ENCODE data around the gene ZNF385A.

The ZNF385A gene

DNA sequence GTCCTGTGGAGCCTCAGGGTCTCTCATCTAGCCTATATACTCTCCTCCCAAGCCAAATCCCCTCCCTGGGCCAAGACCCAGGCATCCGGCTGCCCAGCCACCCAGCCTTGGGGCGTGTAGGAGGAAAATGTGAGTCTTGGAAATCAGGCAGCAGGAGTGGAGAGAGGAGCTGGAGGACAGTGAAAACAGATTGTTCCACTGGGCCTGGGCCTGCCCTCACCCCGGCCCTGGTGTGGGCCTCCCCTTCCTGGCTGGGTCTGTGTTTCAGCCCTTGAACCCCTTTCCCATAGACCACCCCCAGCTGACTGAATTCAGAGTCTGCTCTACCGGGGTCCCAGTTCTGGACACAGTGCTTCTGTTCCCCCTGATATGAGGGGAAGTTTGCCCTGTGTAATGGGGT is 27.8 kb upstream of the ZNF385A start:
- TF ChIP-seq EGR1 (IDR thresholded peaks at IDR 0.05) (no peak), YY1 (IDR thresholded peaks at IDR 0.05; ENCODE audit: low read depth) (no peak)

DNA sequence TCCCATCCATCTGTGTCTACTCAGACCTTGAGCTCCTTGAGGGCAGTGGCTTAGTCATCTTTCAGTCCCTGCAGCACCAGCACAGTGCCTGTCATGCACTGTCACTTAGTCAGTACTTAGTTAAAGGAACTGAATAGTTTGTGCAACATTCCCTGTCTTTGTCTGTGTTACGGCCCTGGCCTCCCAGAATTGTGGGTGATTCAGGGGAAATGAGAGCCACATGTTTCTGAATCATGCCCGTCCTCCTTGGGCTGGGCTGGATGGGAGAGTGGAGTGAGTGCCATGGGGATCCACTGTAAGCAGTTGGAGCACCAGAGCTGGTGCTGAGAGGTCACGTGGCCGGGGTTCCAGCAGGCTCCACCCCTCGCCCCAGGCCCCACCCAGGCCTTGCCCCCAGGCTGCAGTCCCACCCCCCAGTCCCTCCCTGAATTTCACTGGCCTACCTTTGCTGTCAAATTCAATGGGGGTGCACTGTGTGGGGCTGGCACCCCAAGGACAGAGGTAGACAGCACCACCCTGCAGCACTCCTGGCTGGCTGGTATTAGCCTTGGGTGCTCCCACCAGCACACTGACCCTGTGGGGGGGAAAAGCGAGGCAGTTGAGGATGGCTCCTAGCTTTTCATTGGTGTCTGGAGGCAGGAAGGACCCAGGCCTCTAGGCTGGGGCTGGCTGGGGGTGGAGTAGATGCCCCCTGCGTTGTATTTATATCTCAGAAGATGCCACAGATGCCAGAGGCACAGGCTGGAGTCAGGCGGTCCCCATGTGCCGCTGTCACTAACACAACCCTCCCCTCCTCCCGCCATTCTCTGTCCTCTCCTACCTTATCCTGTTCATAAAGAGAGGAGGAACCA is 27.1 kb upstream of the ZNF385A start:
- TF ChIP-seq TCF12 (IDR thresholded peaks at IDR 0.05; ENCODE audit: low read depth), result no peak
- TF ChIP-seq, protein P1, sequence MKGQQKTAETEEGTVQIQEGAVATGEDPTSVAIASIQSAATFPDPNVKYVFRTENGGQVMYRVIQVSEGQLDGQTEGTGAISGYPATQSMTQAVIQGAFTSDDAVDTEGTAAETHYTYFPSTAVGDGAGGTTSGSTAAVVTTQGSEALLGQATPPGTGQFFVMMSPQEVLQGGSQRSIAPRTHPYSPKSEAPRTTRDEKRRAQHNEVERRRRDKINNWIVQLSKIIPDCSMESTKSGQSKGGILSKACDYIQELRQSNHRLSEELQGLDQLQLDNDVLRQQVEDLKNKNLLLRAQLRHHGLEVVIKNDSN (IDR thresholded peaks at IDR 0.05), result peak; percentile 90

DNA sequence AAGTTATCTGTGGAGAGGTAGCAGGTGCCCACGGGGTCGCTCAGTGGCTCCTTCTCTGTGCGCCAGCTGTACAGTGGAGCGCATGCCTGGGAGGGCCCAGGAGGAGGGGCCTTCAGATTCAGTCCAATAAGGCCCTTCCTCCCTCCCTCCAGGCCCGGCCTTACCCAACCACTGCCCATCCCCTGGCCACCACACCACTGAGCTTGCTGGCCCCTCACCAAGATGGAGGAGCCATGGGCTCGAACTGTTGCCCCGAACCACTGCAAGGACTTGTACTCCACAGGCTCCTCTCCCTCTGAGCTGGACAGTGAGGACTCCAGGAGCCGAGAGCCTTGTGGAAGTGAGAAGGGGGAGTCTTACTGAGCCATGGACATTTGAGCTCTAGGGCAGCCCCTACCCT is 24.7 kb upstream of the ZNF385A start:
- TF ChIP-seq CREB1 (IDR thresholded peaks at IDR 0.05; ENCODE audit: low read depth) (no peak), TCF12 (IDR thresholded peaks at IDR 0.05; ENCODE audit: low read depth) (no peak), TAF1 (IDR thresholded peaks at IDR 0.05; ENCODE audit: low read depth) (no peak), RAD21 (IDR thresholded peaks at IDR 0.05; ENCODE audit: low read depth) (no peak), TEAD4 (IDR thresholded peaks at IDR 0.05) (no peak), NFIC (IDR thresholded peaks at IDR 0.05) (no peak), FOXM1 (IDR thresholded peaks at IDR 0.05; ENCODE audit: borderline replicate concordance, low read depth) (no peak), YY1 (IDR thresholded peaks at IDR 0.05; ENCODE audit: low read depth) (no peak), ZBTB7A (IDR thresholded peaks at IDR 0.05; ENCODE audit: low read depth) (no peak), EP300 (IDR thresholded peaks at IDR 0.05; ENCODE audit: borderline replicate concordance) (no peak), EGR1 (IDR thresholded peaks at IDR 0.05) (no peak)
- TF ChIP-seq, protein P2, sequence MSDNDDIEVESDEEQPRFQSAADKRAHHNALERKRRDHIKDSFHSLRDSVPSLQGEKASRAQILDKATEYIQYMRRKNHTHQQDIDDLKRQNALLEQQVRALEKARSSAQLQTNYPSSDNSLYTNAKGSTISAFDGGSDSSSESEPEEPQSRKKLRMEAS (IDR thresholded peaks at IDR 0.05), result no peak
- TF ChIP-seq, protein P3, sequence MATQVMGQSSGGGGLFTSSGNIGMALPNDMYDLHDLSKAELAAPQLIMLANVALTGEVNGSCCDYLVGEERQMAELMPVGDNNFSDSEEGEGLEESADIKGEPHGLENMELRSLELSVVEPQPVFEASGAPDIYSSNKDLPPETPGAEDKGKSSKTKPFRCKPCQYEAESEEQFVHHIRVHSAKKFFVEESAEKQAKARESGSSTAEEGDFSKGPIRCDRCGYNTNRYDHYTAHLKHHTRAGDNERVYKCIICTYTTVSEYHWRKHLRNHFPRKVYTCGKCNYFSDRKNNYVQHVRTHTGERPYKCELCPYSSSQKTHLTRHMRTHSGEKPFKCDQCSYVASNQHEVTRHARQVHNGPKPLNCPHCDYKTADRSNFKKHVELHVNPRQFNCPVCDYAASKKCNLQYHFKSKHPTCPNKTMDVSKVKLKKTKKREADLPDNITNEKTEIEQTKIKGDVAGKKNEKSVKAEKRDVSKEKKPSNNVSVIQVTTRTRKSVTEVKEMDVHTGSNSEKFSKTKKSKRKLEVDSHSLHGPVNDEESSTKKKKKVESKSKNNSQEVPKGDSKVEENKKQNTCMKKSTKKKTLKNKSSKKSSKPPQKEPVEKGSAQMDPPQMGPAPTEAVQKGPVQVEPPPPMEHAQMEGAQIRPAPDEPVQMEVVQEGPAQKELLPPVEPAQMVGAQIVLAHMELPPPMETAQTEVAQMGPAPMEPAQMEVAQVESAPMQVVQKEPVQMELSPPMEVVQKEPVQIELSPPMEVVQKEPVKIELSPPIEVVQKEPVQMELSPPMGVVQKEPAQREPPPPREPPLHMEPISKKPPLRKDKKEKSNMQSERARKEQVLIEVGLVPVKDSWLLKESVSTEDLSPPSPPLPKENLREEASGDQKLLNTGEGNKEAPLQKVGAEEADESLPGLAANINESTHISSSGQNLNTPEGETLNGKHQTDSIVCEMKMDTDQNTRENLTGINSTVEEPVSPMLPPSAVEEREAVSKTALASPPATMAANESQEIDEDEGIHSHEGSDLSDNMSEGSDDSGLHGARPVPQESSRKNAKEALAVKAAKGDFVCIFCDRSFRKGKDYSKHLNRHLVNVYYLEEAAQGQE (IDR thresholded peaks at IDR 0.05; ENCODE audit: low read depth), result no peak
- TF ChIP-seq, protein P1 (IDR thresholded peaks at IDR 0.05), result no peak

DNA sequence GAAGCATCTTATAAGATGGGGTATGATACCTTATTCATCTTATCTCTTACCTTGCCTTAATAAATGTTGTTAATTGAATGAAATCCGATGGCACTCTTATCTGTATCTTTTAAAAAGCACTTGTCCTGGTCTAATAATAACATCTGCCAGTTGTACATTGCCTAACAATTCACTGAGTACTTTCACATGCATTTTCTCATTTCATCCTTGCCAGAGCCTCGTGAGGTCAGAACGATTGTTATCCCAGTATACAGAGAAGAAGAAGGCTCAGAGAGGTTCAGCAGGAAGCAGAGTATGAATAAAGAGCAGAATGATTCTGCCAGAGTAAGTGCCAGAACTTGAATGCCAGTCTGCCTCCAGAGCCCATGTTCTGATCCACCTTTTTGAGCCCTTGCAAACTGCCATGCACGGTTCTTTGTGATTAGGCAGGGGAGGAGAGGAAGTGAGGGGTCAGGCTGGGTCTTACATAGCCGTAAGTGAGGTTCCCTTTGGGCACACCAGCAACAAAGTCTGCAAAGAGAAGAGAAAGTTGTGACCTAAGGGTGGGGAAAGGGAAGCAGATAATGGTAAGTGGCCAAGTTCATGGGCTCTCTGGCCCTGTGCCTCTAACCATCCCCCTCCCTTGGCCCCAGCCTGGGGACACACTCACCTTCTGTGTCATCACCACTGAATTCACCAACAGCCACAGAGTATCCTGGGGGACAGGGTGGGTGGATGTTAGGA is 22.8 kb upstream of the ZNF385A start:
- TF ChIP-seq TAF1 (IDR thresholded peaks at IDR 0.05; ENCODE audit: low read depth) (no peak), RAD21 (IDR thresholded peaks at IDR 0.05; ENCODE audit: low read depth) (no peak)
- TF ChIP-seq, protein P2 (IDR thresholded peaks at IDR 0.05), result no peak
- TF ChIP-seq, protein P1 (IDR thresholded peaks at IDR 0.05), result no peak

DNA sequence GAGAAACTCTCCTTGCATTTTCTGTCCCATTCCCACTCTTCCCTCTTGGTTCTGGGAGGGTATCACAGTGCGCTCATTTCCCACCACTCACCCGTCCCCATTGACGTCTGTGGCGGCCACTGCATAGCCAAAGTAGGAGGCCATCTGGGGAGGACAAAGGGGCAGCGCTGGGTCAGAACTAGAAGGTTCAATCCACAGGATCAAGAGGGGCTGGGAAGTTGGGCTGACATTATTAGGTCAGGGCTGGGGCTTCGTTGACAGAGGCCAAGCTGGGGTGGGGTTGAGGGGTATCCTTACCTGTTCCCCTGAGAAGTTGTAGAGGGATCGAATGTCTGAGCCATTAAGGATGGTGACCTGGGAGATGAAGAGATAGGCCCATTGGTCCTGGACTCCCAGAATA is 21.0 kb upstream of the ZNF385A start:
- TF ChIP-seq, protein P2 (IDR thresholded peaks at IDR 0.05), result no peak
- TF ChIP-seq TEAD4 (IDR thresholded peaks at IDR 0.05), result no peak
- no peak for TF ChIP-seq FOXM1 (IDR thresholded peaks at IDR 0.05; ENCODE audit: borderline replicate concordance, low read depth)
- TF ChIP-seq EGR1 (IDR thresholded peaks at IDR 0.05), result no peak
- no peak for TF ChIP-seq RAD21 (IDR thresholded peaks at IDR 0.05; ENCODE audit: low read depth)
- no peak for TF ChIP-seq EP300 (IDR thresholded peaks at IDR 0.05; ENCODE audit: borderline replicate concordance)

DNA sequence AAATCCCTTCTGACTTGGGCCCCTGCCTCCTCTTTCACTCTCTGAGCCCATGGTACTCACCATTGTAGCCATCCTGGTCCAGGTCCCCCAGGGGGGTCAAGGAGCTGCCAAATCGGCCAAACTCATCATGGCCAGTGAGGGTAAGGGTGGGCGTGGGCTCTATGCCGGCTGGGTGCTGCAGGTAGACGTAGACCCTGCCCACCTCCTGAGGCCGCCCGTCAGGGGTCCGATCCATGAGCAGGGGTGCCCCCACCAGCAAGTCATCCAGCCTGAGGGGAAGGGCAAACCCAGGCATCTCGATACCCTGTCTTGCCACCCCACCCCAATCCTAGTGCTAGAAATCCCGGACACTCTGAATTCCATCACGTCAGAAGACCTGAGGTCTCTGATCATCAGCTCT is 20.6 kb upstream of the ZNF385A start:
- TF ChIP-seq ZBTB7A (IDR thresholded peaks at IDR 0.05; ENCODE audit: low read depth), result no peak
- TF ChIP-seq CREB1 (IDR thresholded peaks at IDR 0.05; ENCODE audit: low read depth), result no peak
- no peak for TF ChIP-seq TAF1 (IDR thresholded peaks at IDR 0.05; ENCODE audit: low read depth)
- no peak for TF ChIP-seq TCF12 (IDR thresholded peaks at IDR 0.05; ENCODE audit: low read depth)
- TF ChIP-seq FOXM1 (IDR thresholded peaks at IDR 0.05; ENCODE audit: borderline replicate concordance, low read depth), result no peak
- no peak for TF ChIP-seq CEBPB (IDR thresholded peaks at IDR 0.05)
- TF ChIP-seq, protein P1 (IDR thresholded peaks at IDR 0.05), result no peak
- no peak for TF ChIP-seq RAD21 (IDR thresholded peaks at IDR 0.05; ENCODE audit: low read depth)
- TF ChIP-seq NFIC (IDR thresholded peaks at IDR 0.05), result no peak
- TF ChIP-seq YY1 (IDR thresholded peaks at IDR 0.05; ENCODE audit: low read depth), result no peak
- TF ChIP-seq EP300 (IDR thresholded peaks at IDR 0.05; ENCODE audit: borderline replicate concordance), result no peak
- TF ChIP-seq, protein P3 (IDR thresholded peaks at IDR 0.05; ENCODE audit: low read depth), result no peak
- TF ChIP-seq, protein P2 (IDR thresholded peaks at IDR 0.05), result no peak
- no peak for TF ChIP-seq TEAD4 (IDR thresholded peaks at IDR 0.05)
- no peak for TF ChIP-seq EGR1 (IDR thresholded peaks at IDR 0.05)

All from Ishikawa (cell line).